Liver (tissue), 9 donors: Measurements from ENCODE around the gene EZH1. TPM values are rescaled to one million over a fixed set of nuclear protein-coding genes. Genes with fewer than 3 reads are reported as not detected.

Experiments used
- DNase-seq: peaks from one replicate; pipeline ENCODE4 v3.0.0-alpha.2; 2017; ENCODE audit warnings: low spot score
- H3K27ac ChIP-seq, 2 donors: one replicate each; pipeline ENCODE4 v1.7.0; 2013; ENCODE audit warnings: inconsistent platforms in 2 of 2, low read length in 2 of 2, control low read depth in 1 of 2, low read depth in 1 of 2, mild to moderate bottlenecking in 1 of 2
- H3K27me3 ChIP-seq, 4 donors: one replicate each; pipeline versions ENCODE4 v1.6.1 to v1.7.0; 2013; ENCODE audit warnings: low read length in 3 of 4, inconsistent platforms in 1 of 4, mild to moderate bottlenecking in 1 of 4, moderate library complexity in 1 of 4; ENCODE audit not compliant: control insufficient read depth in 4 of 4, insufficient read depth in 4 of 4
- H3K36me3 ChIP-seq, 4 donors: one replicate each; pipeline versions ENCODE4 v1.6.1 to v1.7.0; 2013; ENCODE audit warnings: low read length in 3 of 4, mild to moderate bottlenecking in 3 of 4, low read depth in 1 of 4, moderate library complexity in 1 of 4; ENCODE audit not compliant: control insufficient read depth in 4 of 4, insufficient read depth in 3 of 4
- H3K4me1 ChIP-seq, 4 donors: one replicate each; pipeline versions ENCODE4 v1.6.1 to v1.7.0; 2013; ENCODE audit warnings: low read length in 3 of 4, mild to moderate bottlenecking in 3 of 4, moderate library complexity in 1 of 4; ENCODE audit not compliant: control insufficient read depth in 4 of 4, insufficient read depth in 4 of 4
- H3K4me3 ChIP-seq, 3 donors: one replicate each; pipeline versions ENCODE4 v1.6.1 to v1.7.0; 2013; ENCODE audit warnings: low read length in 3 of 3, control low read depth in 1 of 3, low read depth in 1 of 3, mild to moderate bottlenecking in 1 of 3
- H3K9ac ChIP-seq, 2 donors: one replicate each; pipeline ENCODE4 v1.7.0; 2013; ENCODE audit warnings: low read length in 2 of 2, mild to moderate bottlenecking in 2 of 2, moderate library complexity in 2 of 2, control low read depth in 1 of 2, low read depth in 1 of 2
- H3K9me3 ChIP-seq, 4 donors: one replicate each; pipeline versions ENCODE4 v1.6.1 to v1.7.0; 2013; ENCODE audit warnings: low read length in 3 of 4; ENCODE audit not compliant: control insufficient read depth in 4 of 4
- ATF3 ChIP-seq: IDR thresholded peaks from 2 replicates; pipeline ENCODE4 v1.6.1; 2016; ENCODE audit warnings: antibody characterized with exemption
- CTCF ChIP-seq: fragments of 150-350 bp; IDR thresholded peaks from 2 replicates; pipeline ENCODE4 v1.5.1; 2017; ENCODE audit warnings: improper control_type of control experiment, low read depth, low read length; ENCODE audit not compliant: missing input control
- EGR1 ChIP-seq, 2 donors: IDR thresholded peaks; 2 replicates each; pipeline ENCODE4 v1.6.1; 2016 to 2018; ENCODE audit warnings: antibody characterized with exemption in 2 of 2, low read depth in 2 of 2
- FOXA1 ChIP-seq: IDR thresholded peaks from 2 replicates; pipeline ENCODE4 v1.6.1; 2016; ENCODE audit warnings: antibody characterized with exemption
- FOXA2 ChIP-seq: IDR thresholded peaks from 2 replicates; pipeline ENCODE4 v1.6.1; 2016; ENCODE audit warnings: antibody characterized with exemption
- GABPA ChIP-seq, 2 donors: IDR thresholded peaks in 1 of 2; conservative IDR thresholded peaks in 1 of 2; 2 replicates each; pipeline ENCODE4 v1.6.1; 2016; ENCODE audit warnings: antibody characterized with exemption in 2 of 2, mild to moderate bottlenecking in 1 of 2, moderate library complexity in 1 of 2
- HNF4A ChIP-seq, 2 donors: conservative IDR thresholded peaks; 2 replicates each; pipeline ENCODE4 v1.6.1; 2016; ENCODE audit warnings: antibody characterized with exemption in 2 of 2, mild to moderate bottlenecking in 2 of 2
- HNF4G ChIP-seq: IDR thresholded peaks from 2 replicates; pipeline ENCODE4 v1.6.1; 2016; ENCODE audit warnings: antibody characterized with exemption
- JUND ChIP-seq, 2 donors: IDR thresholded peaks; 2 replicates each; pipeline ENCODE4 v1.6.1; 2016; ENCODE audit warnings: antibody characterized with exemption in 2 of 2
- MAX ChIP-seq: IDR thresholded peaks from 2 replicates; pipeline ENCODE4 v1.6.1; 2016; ENCODE audit warnings: antibody characterized with exemption
- NR2F2 ChIP-seq: IDR thresholded peaks from 2 replicates; pipeline ENCODE4 v1.6.1; 2016; ENCODE audit warnings: antibody characterized with exemption
- RAD21 ChIP-seq, 2 donors: IDR thresholded peaks; 2 replicates each; pipeline ENCODE4 v1.6.1; 2016; ENCODE audit warnings: antibody characterized with exemption in 2 of 2, mild to moderate bottlenecking in 2 of 2
- REST ChIP-seq: IDR thresholded peaks from 2 replicates; pipeline ENCODE4 v1.6.1; 2016; ENCODE audit warnings: antibody characterized with exemption, mild to moderate bottlenecking
- RXRA ChIP-seq, 2 donors: IDR thresholded peaks; 2 replicates each; pipeline ENCODE4 v1.6.1; 2017 to 2018; ENCODE audit warnings: antibody characterized with exemption in 2 of 2, mild to moderate bottlenecking in 1 of 2
- SP1 ChIP-seq: IDR thresholded peaks from 2 replicates; pipeline ENCODE4 v1.6.1; 2018; ENCODE audit warnings: antibody characterized with exemption, mild to moderate bottlenecking
- TAF1 ChIP-seq: conservative IDR thresholded peaks from 2 replicates; pipeline ENCODE4 v1.6.1; 2016; ENCODE audit warnings: antibody characterized with exemption, mild to moderate bottlenecking
- YY1 ChIP-seq: IDR thresholded peaks from 2 replicates; pipeline ENCODE4 v1.6.1; 2016; ENCODE audit warnings: antibody characterized with exemption, mild to moderate bottlenecking
- ZBTB33 ChIP-seq: IDR thresholded peaks from 2 replicates; pipeline ENCODE4 v1.6.1; 2016; ENCODE audit warnings: antibody characterized with exemption
- WGBS: extraction: QIAGEN DNeasy Blood & Tissue Kit; methylation state at CpG from one replicate; pipeline ENCODE4 v1.1.7; 2013; 5-methylcytosine and 5-hydroxymethylcytosine counted together
- polyA plus RNA-seq, 2 donors: library from polyadenylated mRNA; stranded (reverse) in 1 of 2; unstranded in 1 of 2; fragments of 200-250 nt in 1 of 2; fragments of >200 nt in 1 of 2; fragmentation: Nextera tagmentation in 1 of 2; extraction: Ambion mirVana in 1 of 2; gene quantifications; one replicate each; pipeline versions ENCODE4 v1.2.1 to v1.2.3, GENCODE V29; 2013 to 2015
- total RNA-seq, 2 donors: library from RNA; depleted of rRNA; stranded (reverse); fragments of >200 nt; gene quantifications; one replicate each; pipeline ENCODE4 v1.2.3, GENCODE V29; 2014
- donor health status: healthy.
- donor health status: healthy.
- donor health status: healthy.
- donor health status: healthy.
- donor health status: healthy.

EZH1 gene
- total and polyA plus RNA-seq, 4 donors = 4.3 to 18.3 (median 10.9) TPM

- Histone ChIP-seq H3K27ac (no peak overlapping the region), H3K9me3 (no peaks in the 10 kb centered on the region), H3K9ac (no peak overlapping the region), H3K4me3 (no peak overlapping the region), H3K36me3 (peaks cover 2 to 28% (median 12%) of the 10 kb centered on the region in 4 donors), H3K4me1 (peaks cover 4 to 16% (median 10%) of the 10 kb centered on the region in 4 donors), H3K27me3 (peaks cover 0 to 6% (median 0%) of the 10 kb centered on the region in 4 donors)
- TF ChIP-seq SP1 (no peak), MAX (no peak), ATF3 (no peak), CTCF (no peak), FOXA1 (no peak), NR2F2 (no peak), YY1 (no peak), RAD21 (IDR thresholded peaks at IDR 0.05) (no peak), RXRA (IDR thresholded peaks at IDR 0.05) (no peak), HNF4A (conservative IDR thresholded peaks at IDR 0.05) (no peak), REST (no peak), TAF1 (no peak), GABPA (IDR thresholded peaks at IDR 0.05 in 1 of 2, conservative IDR thresholded peaks at IDR 0.05 in 1 of 2) (no peak), EGR1 (IDR thresholded peaks at IDR 0.05; ENCODE audit: low read depth in 2 of 2) (no peak), HNF4G (no peak), FOXA2 (no peak), JUND (IDR thresholded peaks at IDR 0.05) (no peak), ZBTB33 (no peak)
- 23% methylated on average over 10 of the region's 10 CpGs for WGBS
- DNase-seq = no peak
Measured at GRCh38 chr17:42781639-42782165, 36.9 kb upstream of the EZH1 start.
